ENCODE measurements around the gene TMEM87B.

- TF ChIP-seq, protein P1, sequence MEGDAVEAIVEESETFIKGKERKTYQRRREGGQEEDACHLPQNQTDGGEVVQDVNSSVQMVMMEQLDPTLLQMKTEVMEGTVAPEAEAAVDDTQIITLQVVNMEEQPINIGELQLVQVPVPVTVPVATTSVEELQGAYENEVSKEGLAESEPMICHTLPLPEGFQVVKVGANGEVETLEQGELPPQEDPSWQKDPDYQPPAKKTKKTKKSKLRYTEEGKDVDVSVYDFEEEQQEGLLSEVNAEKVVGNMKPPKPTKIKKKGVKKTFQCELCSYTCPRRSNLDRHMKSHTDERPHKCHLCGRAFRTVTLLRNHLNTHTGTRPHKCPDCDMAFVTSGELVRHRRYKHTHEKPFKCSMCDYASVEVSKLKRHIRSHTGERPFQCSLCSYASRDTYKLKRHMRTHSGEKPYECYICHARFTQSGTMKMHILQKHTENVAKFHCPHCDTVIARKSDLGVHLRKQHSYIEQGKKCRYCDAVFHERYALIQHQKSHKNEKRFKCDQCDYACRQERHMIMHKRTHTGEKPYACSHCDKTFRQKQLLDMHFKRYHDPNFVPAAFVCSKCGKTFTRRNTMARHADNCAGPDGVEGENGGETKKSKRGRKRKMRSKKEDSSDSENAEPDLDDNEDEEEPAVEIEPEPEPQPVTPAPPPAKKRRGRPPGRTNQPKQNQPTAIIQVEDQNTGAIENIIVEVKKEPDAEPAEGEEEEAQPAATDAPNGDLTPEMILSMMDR (IDR thresholded peaks at IDR 0.05) = no peak
- TF ChIP-seq EP300 (IDR thresholded peaks at IDR 0.05) (no peak), POLR2A (IDR thresholded peaks at IDR 0.05) (no peak)
Measured at GRCh38 chr2:112149866-112150435, 94.9 kb downstream of the TMEM87B start.
